HG02840 (cell line): ENCODE results near the gene DSTN.

Experiments
- ATAC-seq: cut with Tn5 transposase; IDR thresholded peaks from one replicate; pipeline ENCODE4 v1.9.1; 2021; ENCODE audit warnings: mild to moderate bottlenecking, moderate library complexity, moderate number of reproducible peaks; ENCODE audit not compliant: unreplicated experiment, low FRiP score

DSTN gene

DNA sequence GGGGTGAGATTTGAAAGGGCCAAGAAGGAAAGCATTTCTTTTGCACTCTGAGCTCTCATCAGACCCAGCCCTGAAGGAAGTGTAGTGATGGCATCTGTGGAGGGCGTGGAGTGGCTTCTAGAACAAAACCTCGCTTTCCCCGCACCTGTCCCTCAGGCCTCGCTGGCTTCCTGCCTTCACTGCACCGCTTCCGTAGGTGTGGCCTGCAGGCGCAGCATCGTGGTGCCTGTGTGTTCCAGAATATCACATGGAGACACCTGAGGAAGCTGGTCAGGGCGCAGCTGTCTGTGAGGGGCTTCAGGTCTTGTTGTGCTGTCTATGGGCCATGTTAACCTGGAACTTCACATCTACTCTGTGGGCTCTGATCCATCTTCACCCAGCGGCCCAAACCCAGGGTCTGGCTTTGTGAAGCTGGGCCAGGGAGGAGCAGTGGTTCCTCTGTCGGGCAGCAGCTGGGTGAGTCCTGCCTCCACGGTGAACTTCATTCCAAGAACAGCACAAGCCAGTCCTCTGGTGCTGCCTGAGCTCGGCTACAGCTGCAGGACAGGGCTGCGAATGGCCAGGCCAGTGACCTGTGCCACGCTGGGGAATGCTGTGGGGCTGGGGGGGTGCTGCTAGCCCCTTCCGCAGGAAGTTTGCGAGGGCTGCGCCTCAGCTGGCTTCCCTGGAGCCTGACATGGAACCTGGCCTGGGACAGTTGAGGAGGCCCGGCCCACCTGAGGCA lies 40.9 kb downstream of the DSTN start:
- no peak for ATAC-seq

DNA sequence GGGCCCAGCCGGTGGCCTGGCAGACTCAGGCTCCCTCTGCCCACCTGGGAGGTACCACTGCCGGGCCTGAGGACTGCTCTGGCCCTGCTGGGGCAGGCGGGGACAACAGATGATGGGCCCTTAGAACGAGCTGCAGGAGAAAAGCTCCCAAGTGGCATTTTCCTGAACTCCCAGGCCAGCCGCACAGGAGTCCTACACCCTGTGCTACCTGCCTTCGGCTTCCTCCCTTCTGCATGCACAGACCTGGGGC lies 41.3 kb downstream of the DSTN start:
- no peak for ATAC-seq

DNA sequence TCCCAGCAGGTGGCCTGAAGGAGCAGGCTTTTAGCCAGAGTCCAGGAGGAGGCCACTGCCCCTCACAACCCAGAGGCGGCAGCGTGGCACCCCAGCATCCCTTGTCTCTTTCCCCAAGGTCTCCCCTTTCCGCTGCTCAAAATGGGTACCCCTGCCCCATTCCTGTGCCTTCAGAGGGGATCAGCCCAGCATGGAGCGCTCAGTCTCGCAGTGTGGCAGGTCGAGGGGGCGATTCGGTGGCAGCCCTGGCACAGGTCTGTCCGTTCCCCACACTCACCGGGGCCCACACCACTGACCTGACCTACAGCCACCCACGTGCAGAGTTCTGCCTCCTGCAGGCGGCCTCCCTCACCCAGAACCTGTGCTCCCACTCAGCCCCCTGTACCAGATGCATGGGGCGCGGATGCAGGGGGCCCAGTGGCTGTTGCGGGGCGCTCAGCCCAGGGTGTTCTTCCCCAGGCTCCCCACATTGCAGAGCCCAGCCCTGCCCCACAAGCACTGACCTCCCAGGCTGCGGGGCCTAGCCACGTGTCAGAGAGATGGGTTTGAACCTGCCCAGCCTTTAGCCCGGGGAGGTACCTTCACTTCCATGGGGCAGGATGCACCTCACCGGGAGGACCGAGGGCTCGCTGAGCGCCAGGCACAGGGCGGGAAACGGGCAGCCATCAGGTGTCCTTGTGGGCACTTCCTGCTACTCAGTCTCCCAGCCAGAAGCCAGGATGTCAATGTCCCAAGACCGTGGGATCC lies 41.8 kb downstream of the DSTN start:
- no peak for ATAC-seq

DNA sequence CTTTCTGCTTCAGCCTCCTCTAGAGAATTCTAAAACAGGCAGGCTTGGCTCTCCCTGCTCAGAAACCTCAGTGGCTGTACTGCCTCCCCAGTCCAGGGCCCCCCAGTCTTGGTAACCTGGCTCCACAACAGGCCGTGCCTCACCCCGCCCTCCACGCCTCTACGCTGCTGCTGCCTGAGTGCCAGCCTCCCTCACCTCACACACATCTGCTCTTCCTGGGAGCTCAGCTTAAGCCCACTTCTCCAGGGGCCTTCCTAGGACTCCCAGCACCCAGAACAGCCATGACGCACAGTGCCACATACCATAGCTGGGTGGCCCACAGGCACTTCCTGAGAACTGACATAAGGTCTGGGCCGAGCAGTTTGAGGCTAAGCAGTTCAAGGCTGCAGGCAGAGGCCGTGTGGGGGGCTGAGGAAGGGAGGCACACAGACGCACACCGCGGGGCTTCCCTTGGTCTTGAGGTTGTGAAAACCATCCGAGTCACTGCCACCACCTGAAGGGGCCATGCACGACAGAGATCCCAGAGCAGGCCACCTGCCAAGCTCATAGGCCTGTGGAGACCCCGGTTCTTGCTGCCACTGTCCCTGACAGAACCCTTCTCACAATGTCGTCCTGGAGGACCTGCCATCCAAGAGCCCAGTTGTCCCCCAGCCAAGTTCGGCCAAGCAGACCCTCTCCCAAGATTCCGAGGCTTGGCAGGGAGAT lies 42.6 kb downstream of the DSTN start:
- no peak for ATAC-seq

DNA sequence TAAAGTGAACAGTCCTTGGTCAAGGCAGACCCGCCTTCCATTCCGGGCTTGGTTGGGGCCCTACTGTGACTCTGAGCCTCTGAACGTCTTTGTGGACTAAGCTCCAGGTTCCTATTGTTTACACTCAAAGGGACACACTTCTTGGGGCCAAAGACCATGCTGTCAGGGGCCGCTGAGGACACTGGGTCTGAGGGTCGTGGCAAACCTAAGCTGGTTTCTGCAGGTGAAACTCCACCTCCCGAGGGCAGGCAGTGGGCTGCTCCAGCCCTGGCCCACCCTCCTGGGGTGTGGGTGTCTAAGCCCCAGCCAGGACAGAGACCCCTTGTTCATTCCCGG lies 43.1 kb downstream of the DSTN start:
- ATAC-seq = no peak

DNA sequence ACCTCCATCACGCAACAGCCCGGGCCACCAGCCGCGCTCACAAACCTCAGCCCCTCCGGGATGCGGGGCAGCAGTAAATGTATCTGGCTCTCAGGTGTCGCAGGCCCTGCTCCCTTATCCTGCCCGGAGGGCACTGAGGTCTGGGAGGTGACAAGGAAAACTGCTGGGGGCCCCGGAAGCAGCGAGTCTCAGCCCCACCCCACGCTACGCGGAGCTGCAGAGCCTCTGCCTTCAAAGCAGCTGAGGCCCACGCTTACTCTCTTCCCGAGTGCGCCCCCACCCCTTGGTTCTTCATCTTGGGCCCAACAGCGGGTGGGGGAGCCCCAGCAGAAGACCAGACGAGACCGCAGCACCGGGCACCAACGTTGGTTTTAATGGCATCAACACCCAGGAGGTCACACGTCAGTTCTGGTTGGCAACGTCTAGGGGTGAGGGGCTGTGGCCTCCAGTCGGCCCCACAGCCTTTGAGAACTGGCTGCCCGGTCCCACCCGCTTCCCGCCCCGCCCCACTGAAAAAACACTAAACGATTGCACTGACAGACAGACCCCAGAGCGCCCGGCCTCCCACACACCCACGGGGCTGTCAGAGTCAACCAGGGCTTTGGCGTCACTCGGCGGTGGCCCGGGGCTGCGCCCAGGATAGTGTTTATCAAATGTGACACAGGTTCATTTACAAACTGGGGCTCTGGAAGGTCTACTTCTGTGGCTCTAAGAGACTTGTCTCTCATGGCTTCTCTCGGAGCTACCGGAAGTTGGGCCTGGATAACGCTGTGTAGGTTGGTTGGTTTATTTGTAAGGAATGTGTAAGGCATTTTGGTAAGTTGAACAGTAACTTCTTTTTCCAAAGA lies 43.7 kb downstream of the DSTN start:
- no peak for ATAC-seq

DNA sequence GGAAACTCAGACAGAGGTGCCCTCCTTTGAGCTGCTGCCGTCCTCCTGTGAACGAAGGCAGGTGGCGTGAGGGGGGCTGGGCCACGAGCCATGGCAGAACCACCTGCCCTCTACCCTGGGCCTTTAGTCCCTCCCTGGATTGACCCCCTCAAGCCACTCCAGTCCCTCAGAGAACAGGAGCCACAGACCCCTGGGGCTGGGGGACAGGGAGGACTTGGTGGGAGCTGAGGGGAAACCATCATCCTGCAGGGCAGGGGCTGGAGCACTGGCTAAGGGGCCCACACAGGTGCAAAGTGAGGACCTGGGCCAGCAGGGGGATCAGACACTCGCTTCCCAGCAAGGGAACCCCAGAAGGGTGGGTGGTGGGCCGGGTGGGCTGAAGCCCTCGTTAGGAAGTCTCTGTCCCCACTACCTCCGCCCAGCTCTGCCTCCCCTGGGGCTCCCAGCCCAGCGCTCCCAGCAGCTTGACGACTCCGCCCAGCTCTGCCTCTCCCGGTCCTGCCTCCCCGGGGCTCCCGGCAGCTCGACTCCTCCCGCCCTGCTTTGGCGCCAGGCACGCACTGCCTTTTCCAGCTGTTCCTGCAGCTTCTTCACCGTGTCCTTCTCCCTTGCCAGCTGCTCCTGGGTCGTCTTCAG lies 44.4 kb downstream of the DSTN start:
- no peak for ATAC-seq

DNA sequence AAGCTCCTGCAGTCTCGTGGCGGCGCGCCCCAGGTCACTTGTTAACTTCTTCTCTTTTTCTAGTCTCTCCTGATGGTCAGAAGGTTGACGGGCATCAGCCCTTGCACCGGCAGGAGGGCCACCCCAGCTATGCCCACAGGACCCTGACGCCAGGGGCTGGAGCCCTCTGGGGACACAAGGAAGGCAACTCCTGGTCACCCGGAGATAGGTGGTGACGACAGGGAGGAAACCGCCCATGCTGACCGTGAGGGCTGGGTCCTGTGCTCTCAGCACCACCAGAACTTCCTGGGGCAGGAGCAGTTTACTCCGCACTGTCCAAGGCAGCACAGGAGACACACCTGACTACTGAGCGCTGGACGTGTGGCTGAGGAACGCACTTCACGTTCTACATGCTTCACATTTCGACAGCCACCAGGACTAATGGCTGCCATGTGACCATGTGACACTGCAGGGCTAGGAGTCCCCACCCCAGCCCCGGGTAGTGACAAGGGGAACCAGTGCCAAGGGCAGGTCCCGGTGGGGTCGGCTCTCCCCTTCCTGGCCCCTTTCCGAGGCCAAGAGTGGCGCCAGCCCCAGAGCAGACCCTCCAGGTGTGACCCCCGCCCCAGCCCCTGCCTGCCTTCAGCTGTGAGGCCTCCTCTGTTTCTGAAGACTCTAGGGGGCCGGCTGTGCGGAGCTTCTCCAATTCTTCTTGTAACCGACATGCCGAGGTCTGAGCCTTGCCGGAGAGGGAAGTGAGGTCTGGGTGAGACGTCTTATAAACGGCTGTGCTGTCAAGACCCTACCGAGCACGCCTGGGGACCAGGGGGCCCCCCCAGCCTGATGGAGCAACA lies 45.2 kb downstream of the DSTN start:
- ATAC-seq = no peak

DNA sequence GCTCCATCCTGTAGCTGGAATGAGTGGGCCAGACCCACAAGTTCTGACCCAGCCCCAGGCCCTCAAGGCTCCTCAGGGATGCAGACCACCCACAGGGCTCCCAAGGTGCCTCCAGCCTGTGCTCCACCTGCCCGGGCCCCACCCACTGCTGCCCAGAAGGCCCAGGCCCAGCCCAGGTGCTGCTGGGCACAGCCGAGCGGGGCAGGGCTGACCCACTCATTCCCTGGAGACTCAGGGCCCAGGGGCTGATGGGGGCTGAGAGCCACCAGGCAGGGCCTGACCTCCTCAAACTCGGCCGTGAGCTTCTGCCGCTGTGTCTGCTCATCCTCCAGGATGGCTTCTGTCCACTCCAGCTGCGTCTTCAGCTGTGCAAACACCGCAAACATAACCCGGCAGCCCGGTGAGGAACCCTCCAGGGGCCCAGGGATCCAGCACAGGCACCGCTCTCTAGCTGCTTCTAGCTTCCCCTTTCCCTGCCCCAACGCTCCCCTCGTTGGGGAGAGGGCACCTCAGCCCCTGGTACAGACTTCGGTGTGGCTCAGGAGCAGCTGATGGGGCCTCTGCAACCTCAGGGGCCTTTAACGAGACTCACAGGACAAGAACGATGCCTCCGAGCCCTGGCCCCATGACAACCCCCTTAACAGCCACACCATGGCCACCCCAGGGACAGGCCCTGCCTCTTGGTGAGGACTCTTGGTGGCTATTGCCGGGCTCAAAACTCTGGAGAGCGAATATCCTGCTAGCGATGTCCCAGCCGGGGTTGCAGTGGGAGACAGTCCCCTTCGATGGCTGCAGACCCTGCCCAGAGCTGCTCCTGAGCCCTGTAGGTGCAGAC lies 46.0 kb downstream of the DSTN start:
- no peak for ATAC-seq

DNA sequence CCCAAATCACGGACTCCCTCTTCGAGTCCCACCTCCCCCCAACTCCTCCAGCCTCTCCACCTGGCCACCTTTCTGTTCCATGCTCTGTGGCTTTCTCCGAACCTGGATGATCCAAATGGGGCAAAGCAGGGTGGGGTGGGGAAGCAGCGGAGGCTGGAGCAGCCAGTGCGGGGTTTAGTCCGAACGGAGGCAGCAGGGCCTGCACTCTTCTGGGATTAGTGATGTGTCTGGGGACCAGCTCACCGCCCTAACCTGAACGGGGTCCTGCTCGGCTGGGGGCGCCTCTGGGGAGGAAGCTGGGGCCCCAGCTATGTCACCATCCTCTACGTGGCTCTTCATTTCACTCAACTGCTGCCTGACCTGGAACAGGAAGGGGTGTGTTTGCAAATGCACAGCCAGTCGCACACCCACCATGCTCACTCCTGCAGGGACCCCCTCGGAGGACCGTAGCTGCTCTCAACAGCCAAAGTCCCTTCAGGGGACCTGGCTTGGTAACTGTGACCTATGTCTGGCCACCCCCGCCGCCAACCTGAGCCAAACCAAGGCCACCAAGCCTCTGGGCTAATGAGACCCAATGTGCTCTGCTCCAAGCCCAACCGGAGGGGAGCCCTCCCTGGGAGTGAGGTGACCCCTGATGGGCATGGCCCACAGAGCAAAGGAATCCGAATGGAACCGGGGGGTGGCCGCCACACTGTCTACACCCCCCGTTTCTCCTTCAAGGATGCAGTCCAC lies 46.8 kb downstream of the DSTN start:
- ATAC-seq = no peak

DNA sequence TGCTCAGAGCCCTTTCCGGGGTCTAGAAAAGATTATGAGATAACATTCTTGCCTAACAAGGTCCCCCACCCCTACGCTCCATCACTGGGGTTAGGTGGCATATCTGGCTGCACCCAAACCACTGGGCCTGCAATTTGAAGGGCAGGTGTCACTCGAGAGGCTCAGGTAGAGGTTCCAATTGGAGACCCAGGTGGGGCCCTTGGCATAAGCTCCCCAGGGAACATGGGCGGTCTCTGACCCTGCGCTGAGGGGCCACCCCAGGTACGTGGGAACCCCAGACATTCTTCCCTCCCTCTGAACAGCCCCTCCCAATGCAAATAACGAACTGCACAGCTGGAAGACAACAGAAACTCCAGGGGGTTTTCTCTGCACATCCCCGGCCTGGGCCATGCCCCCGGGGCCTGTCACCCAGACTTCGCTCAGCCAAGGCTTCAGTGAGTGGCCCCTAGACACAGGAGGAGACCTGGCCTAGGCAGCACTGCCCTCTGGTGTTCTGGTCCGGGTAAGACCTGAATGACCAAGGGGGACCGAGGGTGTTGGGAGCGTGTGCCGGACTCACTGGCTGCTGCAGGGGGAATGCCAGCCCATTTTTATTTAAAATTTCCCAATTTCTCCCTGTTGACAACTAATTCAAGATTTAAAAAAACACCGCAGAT lies 47.5 kb downstream of the DSTN start:
- no peak for ATAC-seq

DNA sequence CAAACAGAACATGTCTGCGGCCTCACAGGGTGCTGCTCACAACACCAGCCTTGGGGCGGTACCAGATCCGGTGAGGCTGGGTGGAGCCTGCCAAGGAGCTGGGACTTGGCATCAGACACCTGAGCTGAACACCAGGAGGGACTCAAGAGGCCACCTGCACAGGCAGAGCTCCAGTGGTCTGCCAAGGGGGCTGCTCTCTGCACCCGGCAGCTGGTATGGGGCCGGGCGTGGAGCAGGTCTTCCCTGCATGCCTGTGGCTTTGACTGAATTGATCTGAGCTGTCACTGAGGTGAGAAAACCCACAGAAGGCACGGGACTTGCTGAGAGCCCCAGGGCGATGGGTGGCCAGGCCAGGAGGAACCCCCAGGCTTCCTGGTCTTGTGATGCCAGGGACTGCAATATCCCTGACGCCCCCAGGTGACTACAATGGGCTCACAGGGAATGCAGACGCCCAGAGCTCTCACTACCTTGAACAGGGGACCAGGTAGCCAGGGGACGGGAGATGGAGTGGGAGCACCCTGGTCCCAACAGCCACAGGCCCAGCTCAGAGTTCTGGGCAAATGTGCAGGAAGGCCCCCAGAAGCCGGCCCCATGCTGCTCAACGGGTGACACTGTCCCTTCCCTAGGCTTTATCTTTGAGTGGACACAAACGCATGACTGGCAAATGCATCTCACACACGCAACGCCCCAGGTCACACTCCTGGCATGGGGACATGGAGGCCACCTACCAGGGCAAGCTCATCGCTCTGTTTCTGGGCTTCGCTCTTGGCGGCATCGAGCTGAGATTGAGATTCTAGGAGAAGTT lies 48.2 kb downstream of the DSTN start:
- ATAC-seq = no peak

DNA sequence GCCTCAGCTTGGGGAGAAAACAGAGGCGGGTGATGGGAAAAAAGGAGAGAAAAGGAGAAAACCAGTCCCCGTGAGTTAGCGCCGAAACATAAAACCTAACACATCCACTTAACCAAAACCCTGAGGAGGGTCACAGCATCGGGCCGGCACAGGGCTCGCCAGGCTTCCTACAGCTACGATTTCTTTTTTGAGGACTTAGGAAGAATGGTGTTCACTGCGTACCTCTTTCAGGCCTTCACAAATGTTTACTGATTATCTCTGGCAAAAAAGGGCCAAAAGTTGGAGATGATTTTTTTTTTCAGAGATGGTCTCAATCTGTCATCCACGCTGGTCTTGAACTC lies 48.8 kb downstream of the DSTN start:
- ATAC-seq = no peak

DNA sequence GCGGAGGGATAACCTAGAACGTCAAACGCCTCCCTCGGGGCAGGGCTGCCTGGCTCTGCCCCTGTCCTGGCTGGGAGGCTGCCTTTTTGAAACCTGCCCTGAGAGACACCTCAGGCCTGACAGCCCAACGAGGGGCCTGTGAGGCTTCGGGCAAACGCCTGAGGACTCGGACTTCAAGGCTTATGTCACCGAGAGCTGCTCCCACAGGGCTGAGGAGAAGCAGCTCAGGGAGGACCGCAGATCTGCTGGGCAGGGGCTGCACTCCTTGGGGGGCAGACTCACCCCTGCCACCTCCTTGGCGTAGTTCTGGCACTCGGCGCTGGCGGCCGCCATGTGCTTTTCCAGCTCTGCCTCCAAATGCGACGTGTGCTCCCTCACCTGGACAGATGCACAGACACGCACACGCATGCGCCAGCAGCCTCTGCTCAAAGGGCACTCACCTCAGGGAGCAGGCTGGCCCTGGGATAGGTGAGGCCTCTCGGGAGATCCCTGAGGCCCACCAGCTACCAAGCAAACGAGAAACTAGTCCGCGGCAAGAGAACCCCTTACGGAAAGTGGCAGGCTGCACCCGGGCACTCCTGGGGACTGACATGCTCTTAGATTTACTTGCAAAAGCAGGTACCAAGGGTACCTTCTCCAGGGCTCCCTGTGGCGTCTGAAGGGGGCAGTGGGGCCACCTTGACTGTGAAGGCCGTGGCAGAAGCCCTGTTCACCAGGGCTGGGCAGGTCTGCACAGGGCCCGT lies 49.6 kb downstream of the DSTN start:
- ATAC-seq = no peak

DNA sequence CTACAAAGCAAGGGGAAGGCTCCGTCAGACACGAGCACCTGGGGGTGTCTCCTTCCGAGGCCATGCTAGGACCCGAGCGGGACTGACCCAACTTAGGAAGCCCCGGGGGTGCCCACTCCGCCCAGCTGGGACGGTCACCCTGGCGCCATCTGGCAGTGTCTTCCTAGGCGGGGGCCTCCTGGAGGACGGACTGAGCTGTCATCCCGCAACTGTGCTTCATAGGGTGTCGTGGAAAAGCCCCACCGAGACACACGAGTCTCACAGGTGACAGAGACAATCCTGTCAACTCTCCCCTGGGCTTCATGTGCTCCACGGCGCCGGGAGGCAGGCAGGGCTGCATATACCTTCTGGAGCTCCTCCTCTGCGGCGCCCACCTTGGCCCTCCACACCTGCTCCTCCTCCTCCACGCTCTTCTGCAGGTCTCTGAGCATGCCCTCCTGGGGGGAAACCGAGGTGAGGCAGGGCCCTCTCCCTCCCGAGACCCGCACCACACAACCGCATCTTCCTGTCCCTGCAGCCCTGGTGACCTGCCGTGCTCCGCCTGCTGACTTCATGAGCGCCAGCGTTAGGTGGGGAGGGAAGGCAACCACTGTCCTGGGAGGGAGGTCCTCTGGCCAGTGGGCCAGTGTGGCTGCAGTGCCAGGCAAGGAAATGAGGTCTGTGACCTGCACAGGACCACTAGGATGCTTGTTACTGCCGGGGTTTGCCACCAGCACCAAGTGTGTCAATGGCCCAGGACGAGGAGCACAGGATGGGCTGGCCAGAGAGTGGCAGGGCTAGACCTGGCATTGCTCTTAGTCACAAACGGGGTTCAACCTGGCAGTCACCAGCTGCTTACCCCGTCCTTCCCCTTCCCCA lies 50.7 kb downstream of the DSTN start:
- ATAC-seq = no peak
